Measurements from ENCODE around the gene VPS37C.
"Not testable (repeated sequence)": the region's sequence is repeated elsewhere in the genome, so short reads cannot be mapped to it uniquely, and the experiment has no call there.

The VPS37C gene

DNA sequence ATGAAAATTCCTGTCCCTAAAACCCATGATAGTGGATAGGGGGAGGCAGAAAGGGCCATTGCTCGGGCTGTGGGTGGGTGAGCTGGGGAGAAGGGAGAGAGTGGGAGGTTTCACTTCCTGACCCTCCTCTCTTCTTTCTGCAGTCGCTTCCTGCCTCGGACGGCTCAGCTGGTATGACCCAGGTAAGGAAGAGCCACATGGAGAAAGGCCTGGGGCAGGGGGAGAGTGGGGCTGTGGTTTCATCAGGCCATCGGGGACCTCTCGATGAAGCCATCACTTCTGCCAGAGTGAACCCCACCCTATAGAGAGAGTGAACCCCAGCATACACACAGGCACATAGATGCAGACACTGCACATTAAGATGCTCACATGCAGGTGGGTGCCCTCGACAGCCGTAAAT lies 46.3 kb downstream of the VPS37C start:
- no peak for DNase-seq

DNA sequence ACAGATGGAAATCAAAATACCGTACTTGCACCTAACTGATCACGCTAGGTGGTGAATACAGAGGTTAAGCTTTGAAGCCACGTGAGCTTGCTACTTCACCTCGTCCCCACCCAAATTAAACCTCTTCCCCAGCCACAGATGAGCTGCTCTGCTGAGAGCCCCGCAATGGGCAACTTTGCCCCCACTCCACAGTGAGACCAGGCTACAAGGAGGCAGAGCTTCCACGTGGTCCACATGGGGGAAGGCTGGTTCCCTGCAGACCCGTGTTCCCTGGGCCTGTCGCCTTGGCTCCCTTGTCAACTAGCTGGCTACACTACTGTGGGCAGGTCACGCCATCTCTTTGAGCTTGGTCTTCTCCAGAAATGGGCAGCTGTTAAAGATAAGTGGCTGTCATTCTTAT lies 48.0 kb downstream of the VPS37C start:
- no peak for DNase-seq

DNA sequence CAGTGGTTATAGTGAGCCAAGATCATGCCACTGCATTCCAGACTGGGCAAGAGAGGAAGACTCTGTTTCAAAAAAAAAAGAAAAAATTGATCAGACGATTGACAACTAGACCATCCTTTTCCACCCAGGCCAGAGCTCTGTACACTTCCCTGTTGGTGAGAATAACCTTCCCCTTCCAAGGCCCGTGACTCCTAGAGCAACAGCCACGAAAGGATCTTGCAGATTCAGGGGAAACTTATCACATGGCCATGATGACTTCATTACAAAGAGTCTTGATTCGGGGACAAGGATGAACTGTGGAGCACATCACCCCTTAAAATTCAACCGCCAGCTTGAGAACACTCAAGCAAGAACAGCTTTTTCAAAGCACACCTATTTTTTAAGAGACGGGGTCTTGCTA lies 48.7 kb downstream of the VPS37C start:
- DNase-seq: no peak

DNA sequence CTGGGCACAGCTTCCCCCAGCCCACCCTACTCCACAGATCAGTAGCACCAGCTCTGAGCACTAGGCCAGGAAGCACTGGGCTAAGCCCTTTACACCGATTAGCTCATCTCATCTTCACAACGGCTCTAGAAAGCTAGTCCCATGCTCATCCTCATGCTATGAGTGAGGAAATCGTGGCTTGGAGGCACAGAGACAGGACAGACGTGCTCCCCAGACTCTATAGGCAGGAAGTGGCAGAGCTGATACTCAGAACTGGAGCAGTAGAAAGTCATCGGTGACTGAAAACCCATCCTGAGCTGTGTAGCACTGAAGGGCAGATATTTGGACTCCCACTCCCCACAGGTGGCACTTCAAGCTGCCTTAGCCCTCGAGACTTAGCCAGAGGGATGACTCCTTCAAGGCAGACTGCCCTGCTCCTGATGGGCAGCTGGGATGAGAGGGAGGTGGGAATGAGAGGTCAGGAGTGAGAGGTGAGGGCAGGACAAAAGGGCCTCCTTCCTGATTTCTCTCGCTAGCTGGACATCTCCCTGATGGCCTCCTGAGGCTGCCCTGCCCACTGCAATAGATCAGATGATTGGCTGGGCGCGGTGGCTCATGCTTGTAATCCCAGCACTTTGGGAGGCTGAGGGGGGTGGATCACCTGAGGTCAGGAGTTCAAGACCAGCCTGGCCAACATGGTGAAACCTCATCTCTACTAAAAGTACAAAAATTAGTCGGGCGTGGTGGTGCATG lies 49.3 kb downstream of the VPS37C start:
- no peak for DNase-seq

DNA sequence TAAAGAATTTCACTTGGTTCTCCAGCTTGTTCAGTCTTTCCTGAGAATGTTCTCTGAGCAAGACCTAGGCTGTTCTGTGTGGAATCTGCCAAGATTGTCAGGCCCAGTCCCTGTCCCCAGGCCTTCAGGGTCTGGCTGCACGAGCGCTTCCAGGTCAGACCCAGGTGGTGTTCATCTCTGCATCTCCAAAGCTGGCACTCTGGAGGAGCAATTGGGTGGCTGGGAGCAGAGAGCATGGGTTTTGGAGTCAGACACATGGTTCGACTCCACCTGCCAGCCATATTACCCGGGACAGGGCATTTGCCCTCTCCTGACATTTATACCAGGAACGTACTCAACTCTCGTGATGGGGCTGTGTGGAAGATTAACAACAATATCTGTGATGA lies 50.2 kb downstream of the VPS37C start:
- DNase-seq: no peak

DNA sequence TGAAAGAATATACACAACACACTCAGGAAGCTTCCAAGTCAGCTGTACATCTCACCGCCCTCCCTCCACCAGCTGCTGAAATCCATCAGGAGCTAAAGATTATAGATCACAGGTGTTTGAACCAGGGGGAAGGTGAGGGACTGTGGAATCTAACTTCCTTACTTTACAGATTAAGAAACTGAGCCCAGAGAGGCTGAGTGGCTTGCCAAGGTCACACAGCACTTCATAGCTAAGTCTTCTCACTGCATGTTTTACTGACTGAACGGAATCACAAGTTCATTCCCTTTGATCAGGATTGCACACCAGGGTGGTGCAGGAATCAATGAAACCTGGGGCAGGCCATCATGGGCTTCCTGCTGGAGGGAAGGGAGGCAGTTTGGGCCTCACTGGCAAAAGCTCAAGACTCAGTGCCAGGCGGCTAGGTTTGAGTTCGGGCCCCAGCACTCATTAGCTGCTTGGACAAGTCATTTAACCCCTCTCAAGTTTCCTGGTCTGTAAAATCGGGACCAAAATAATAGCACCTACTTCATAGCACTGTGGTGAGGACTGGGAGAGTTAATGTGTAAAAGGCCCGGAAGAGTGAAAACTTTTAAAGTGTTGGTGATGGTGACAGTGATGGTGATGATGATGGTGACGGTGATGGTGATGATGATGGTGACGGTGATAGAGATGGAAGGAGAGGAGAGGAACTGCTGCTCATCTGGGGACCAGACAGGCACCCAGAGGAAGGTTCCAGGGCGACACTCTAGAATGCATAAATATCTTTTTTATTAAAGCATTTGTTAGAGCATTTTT lies 50.8 kb downstream of the VPS37C start:
- no peak for DNase-seq

DNA sequence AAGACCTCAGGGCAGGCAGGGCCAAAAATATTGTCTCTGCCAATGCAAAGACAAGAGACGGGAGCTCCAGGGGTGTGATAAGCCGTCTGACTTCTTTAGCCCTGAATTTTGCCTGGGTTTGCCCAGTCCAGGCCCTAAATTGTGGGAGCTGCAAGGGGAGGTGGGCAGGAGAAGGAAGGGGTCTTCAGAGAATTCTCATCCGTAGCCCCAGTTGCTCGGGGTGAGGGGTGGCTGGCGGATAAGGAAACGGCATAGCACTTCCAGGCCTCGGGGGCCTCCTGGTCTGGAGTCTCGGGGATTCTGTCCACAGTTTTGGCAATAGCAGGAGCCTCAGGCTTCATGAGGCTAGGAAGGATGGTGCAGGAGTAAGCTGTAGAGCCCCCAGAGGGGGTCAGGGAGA lies 51.6 kb downstream of the VPS37C start:
- DNase-seq: no peak

DNA sequence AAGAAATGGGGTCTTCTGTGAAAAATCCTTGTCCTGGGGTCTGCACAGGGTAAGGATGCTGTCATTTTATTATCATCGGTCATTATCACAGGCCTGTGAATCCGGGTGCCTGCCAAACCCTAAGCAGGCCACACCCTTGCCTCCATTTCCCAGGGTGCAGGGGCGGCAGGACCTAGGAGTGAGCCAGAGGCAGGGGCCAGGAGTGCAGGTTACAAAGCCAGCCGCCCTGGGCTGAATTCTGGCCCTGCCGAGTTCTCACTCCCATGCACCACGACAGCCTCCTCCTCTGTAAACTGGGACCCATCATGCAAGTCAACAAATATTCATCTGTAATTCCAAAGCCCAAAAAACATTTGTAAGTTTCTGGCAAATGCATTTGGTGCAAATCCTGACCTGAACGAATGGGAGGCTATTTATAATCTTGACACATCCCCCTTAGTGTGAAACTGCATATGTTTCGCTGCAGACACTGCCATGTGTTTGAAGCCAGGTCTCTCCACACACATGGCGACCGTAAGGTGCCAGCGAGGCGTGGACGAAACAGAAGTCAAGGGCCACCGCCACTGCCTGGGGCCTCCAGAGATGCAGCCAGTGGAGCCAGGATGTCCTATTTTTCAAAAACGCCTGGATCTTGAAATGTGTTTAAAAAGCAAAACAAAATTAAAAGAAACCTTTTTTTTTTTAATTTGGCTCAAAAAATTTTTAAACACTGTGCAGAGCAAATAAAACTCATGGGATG lies 52.2 kb downstream of the VPS37C start:
- no peak for DNase-seq

DNA sequence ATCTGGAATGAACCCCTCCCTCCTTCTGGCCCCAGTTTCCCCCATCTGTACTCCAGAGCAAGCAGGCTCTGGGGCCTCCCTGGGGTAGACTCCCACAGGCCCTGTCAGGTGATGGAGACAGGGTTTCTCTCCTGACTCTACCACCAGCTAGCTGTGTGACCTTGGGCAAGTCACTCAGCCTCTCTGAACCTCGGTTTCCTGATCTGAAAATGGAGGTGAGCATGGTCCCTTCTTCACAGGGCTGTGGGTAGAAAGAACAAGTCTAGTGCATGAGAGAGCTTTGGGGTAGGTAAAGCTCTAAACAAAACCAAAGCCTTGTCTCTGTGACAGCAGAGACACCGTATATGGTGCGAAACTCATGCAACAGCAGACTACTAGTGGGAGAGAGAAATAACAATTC lies 53.3 kb downstream of the VPS37C start:
- DNase-seq: no peak

DNA sequence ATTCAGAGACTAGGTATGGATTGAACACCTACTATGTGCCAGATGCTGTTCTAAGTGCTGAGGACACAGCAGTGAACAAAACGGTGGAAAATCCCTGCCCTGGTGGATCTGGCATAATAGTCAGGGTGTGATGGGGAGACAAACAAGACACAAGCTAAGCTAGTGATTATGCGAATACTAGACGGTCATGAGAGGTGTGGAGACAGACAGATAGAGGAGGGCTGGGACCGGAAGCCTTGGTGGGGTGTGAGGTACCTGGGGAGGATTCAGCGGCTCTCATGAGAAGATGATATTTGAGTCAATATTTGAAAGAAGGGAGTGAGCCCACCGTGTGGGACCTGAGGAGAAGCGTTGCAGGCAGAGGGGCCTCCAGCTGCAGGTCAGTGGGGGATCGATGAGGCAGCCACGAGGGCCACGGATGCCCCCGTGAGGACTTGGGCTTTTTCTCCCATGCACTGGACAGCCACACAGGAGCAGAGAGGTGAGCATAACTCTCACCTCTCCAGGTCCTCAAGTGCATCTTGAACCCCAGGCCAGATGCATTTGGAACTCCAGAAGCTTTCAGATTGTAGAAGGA lies 54.2 kb downstream of the VPS37C start:
- DNase-seq: no peak

DNA sequence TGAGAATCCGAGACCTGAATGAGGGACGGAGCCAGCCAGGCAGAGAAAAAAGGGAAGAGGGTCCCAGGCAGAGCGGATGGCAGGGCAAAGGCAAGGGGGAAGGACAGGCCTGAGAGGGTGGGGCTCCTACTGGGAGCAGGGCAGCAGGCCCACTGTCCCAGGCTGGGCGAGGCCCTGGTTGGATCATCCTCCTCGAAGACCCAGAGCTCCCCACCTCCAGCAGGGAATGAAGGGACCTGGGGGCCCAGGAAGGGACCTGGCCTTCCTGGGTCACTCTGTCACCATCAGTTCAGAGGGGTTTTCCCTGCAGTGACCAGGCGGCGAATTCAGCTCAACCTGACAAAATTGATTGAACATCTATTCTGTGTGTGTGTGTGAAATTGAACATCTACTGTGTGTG lies 54.9 kb downstream of the VPS37C start:
- DNase-seq: no peak

DNA sequence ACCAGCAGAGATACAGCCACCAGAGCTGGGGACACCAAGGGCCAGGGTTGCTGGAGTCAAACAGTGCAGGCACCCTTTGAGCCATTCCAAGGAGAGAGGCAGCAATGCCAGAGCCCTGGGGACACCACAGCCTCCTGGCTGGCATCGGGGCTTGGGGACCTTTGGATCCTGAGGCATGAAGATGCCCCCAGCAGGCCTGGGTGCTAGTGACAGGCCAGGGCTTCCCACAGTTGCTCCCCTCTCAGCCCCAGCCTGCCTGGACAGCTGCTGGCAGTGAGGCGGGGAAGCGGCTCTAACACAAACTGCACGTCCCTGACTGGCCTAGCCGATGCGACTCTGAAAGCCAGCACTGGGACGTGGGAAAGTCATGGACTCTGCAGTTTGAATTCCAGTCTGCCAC lies 56.3 kb downstream of the VPS37C start:
- DNase-seq: no peak

DNA sequence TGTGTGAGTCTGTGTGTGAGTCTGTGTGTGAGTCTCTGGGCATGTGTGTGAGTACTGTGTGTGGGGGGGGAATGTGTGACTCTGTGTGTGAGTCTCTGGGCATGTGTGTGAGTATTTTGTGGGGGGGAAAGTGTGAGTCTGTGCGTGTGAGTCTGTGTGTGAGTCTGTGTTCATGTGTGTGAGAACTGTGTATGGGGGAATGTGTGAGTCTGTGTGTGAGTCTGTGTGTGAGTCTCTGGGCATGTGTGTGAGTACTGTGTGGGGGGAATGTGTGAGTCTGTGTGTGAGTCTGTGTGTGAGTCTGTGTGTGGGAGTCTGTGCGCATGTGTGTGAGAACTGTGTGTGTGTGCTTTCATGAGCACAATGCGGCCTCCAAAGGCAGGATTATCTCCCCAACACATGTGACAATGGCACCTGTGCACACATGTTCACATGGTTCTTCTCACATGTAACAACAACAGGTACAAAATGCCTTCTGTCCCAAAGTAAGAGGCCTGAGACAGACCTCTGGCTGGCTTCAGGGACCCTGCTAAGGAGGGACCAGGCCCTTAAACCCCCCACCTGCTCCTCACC lies 57.3 kb downstream of the VPS37C start:
- no peak for DNase-seq

DNA sequence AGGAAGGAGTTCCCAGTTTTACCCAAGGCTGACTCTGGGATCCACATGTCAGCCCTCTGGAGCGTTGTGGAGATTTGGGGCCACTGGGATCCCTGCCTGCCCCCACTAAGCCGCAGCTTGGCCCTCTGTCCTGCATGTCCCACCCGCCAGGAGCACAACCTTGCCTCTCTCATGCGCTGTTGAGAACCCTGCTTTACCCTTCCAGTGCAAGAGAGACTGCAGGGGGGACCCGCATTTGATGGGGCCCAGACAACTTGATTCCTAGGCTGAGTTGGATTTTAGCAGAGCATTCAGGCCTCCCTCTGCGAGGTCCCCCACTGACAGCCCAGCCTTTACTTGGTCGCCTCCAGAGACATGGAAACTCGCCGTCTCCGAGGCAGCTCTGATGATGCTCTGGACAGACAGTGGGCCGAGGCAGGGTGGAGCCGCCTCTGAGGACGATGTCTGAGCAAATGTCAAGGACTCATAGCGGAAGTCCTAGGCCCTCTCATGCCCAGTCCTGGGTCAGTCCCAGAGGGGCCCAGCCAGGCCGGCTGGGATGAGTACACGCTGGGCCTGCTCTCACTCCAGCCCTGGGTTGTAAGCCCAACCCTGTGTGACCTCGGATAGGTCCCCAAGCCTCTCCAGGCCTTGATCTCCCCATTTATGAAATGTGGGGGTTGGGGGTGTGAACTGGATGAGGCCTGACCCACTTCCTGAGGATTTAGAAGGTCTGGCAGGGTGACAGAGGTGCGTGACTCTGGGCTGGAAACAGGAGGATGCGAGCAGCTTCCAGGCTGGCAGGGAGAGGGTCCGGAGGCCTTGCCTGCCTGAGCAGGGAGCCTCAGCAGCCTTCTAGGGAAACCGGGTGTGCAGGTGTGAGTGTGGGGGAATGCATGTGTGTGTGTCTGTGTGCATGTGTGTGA lies 58.3 kb downstream of the VPS37C start:
- no peak for DNase-seq

DNA sequence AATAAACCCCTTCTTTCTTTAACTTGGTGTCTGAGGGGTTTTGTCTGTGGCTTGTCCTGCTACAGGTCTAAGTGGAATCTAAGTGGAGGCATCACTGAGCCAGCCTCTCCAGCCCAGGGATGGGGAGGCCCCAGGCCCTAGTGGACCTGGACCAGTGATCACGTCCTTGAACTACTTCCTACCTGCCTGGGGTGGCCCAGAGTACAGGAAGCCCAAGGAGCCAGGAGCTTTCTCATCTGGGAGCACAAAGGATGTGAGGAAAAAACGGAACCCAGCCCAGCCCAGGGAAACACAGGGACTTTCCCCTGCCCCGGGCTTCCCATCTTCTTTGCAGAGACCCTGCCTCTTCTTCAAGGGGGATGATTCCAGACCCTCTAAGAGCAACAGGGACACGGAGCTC lies 62.4 kb downstream of the VPS37C start:
- no peak for DNase-seq

DNA sequence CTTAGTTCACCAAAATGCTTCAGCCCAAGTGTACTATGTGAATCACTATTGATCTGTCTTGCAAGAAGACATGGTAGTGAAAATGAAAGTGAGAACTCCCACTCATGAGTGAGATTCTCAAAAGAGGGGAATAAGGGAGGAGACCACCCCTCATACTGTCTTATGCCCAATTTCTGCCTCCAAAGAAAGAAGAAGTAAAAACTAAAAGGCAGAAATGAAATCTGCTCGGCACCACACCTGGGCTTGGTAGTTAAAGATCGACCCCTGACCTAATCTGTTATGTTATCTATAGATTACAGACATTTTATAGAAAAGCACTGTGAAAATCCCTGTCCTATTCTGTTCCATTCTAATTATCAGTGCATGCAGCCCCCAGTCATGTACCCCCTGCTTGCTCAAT lies 63.0 kb downstream of the VPS37C start:
- DNase-seq: not testable (repeated sequence)

DNA sequence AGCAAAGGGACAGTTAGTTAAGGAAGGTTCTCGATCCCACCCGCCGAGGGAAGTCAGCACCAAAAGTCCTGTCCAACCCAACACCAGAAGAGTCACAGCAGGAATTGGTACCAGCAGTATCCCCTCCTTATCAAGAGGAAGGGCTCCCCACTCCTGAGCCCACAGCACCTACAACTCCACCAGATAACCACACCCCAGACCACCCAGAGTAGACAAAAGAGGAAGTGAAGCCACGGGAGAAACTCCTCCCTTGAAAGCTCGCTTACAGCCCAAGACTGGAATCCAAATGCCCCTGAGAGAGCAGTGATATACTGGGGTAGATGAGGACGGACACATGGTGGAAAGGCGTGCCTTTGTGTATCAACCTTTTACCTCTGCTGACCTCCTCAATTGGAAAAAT lies 66.2 kb downstream of the VPS37C start:
- no peak for DNase-seq

DNA sequence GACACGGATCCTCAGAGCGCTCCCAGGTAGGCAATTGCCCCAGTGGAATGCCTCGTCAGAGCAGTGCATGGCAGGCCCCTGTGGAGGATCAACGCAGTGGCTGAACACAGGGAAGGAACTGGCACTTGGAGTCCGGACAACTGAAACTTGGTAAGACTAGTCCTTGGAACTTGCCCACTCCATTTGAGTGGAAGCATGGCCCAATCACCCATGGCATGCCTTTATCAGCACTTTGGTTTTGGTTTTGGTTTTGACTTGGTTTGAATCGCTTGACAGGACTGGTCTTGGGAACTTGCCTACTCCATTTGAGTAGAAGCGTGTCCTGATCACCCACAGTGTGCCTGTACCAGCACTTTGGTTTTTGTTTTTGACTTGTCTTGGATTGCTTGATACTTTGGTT lies 67.1 kb downstream of the VPS37C start:
- DNase-seq: not testable (repeated sequence)

DNA sequence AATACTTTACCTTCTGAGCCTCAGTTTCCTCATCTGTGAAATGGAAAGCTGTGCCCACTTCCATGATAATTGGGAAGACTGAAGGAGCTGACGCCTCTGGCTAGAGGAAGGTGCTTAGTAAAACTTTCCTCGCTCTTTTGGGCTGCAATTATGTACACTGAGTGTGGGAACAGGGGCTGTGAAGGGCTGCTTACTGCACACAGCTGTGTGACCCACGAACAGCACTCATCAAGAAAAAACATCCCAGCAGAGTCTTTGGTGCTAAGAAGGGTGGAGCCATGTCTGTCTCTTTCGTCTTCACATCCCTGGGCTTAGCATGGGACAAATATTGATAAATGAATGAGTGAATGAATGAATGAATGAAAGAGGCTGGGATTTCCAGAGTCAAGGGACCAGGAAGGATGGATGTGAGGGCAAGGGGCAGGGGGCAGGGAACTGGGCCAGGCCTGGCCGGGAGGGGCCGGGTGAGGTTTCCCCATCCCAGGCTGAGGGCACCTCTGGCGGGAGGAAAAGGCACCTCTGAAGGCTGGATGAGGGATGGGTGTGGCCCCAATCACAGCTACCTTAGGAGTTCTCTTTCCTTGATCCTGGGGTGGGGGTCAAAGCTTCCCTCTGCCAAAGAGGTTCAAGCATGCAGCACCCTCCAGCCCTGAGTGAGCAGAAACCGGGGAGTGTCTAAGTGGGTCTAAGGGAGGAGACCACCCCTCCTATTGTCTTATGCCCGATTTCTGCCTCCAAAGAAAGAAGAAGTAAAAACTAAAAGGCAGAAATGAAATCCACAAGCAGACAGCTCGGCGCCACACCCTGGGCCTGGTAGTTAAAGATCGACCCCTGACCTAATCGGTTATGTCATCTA lies 68.1 kb downstream of the VPS37C start:
- no peak for DNase-seq

DNA sequence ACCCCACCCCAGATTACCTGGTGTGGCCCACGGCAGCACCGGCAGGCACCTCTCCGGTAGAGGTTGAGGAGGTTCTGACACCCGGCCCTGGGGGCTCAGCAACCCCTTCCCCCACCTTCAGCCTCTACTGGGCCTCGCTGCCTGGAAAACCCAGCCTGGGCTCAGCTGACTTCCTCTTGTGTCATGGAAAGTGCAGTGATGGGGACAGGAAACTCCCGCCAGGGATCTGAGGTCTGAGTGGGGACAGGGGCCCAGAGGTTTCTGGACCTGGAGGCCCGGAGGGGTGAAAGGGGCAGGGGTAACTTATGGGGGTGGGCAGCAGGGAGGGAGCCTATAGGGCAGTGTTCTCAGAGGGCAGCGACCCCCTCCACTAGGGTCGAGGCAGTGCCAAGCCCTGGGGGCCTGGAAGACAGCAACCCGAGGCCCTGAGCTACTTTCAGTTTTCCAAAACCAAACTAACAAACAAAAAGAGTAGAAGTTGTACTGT lies 68.9 kb downstream of the VPS37C start:
- DNase-seq: peak; percentile 57
